ENCODE data around the gene CALM1. TPM values are rescaled to one million over a fixed set of nuclear protein-coding genes. Genes with fewer than 3 reads are reported as not detected.

CALM1 gene
- total and polyA plus RNA-seq, 4 donors = 146 to 517 (median 166) TPM

- 73% methylated on average over 6 of the region's 6 CpGs for WGBS
- Histone ChIP-seq H3K9ac (ENCODE audit: low read depth in 1 of 2, low read length in 2 of 2) (no peak overlapping the region), H3K4me3 (ENCODE audit: low read depth in 1 of 3, low read length in 3 of 3) (no peak overlapping the region), H3K4me1 (ENCODE audit: control insufficient read depth in 4 of 4, insufficient read depth in 4 of 4, low read length in 3 of 4) (no peaks in the 10 kb centered on the region), H3K27me3 (ENCODE audit: control insufficient read depth in 4 of 4, insufficient read depth in 4 of 4, low read length in 3 of 4) (no peaks in the 10 kb centered on the region), H3K36me3 (ENCODE audit: control insufficient read depth in 4 of 4, insufficient read depth in 3 of 4, low read depth in 1 of 4, low read length in 3 of 4) (peaks cover 0 to 4% (median 0%) of the 10 kb centered on the region in 4 donors), H3K9me3 (ENCODE audit: control insufficient read depth in 4 of 4, low read length in 3 of 4) (peaks cover 2 to 9% (median 4%) of the 10 kb centered on the region in 4 donors), H3K27ac (ENCODE audit: low read depth in 1 of 2, low read length in 2 of 2) (no peak overlapping the region)
- peak in 1 of 2 donors; percentile 30 for TF ChIP-seq RXRA (IDR thresholded peaks at IDR 0.05)
- TF ChIP-seq HNF4A (conservative IDR thresholded peaks at IDR 0.05) = peak in 1 of 2 donors; percentile 12
- TF ChIP-seq YY1 (IDR thresholded peaks at IDR 0.05) = no peak
- TF ChIP-seq REST (IDR thresholded peaks at IDR 0.05) = no peak
- TF ChIP-seq EGR1 (IDR thresholded peaks at IDR 0.05; ENCODE audit: low read depth in 2 of 2) = peak in 1 of 2 donors; percentile 25
- DNase-seq (ENCODE audit: low spot score) = no peak
Measured at GRCh38 chr14:90444077-90444696, 47.4 kb downstream of the CALM1 start.

- Histone ChIP-seq H3K27me3 (ENCODE audit: control insufficient read depth in 4 of 4, insufficient read depth in 4 of 4, low read length in 3 of 4) (no peaks in the 10 kb centered on the region), H3K4me1 (ENCODE audit: control insufficient read depth in 4 of 4, insufficient read depth in 4 of 4, low read length in 3 of 4) (no peaks in the 10 kb centered on the region), H3K27ac (ENCODE audit: low read depth in 1 of 2, low read length in 2 of 2) (no peak overlapping the region), H3K4me3 (ENCODE audit: low read depth in 1 of 3, low read length in 3 of 3) (no peak overlapping the region), H3K9me3 (ENCODE audit: control insufficient read depth in 4 of 4, low read length in 3 of 4) (peaks cover 2 to 9% (median 4%) of the 10 kb centered on the region in 4 donors), H3K9ac (ENCODE audit: low read depth in 1 of 2, low read length in 2 of 2) (no peak overlapping the region), H3K36me3 (ENCODE audit: control insufficient read depth in 4 of 4, insufficient read depth in 3 of 4, low read depth in 1 of 4, low read length in 3 of 4) (peaks cover 0 to 4% (median 0%) of the 10 kb centered on the region in 4 donors)
- TF ChIP-seq HNF4G (IDR thresholded peaks at IDR 0.05) (no peak), FOXA1 (IDR thresholded peaks at IDR 0.05) (no peak), NR2F2 (IDR thresholded peaks at IDR 0.05) (no peak), ATF3 (IDR thresholded peaks at IDR 0.05) (no peak), CTCF (IDR thresholded peaks at IDR 0.05; ENCODE audit: low read depth, low read length, missing input control) (no peak), EGR1 (IDR thresholded peaks at IDR 0.05; ENCODE audit: low read depth in 2 of 2) (no peak), MAX (IDR thresholded peaks at IDR 0.05) (no peak), ZBTB33 (IDR thresholded peaks at IDR 0.05) (no peak), FOXA2 (IDR thresholded peaks at IDR 0.05) (no peak), SP1 (IDR thresholded peaks at IDR 0.05) (no peak), GABPA (IDR thresholded peaks at IDR 0.05 in 1 of 2, conservative IDR thresholded peaks at IDR 0.05 in 1 of 2) (no peak), JUND (IDR thresholded peaks at IDR 0.05) (no peak), HNF4A (conservative IDR thresholded peaks at IDR 0.05) (no peak), RAD21 (IDR thresholded peaks at IDR 0.05) (no peak), RXRA (IDR thresholded peaks at IDR 0.05) (no peak), YY1 (IDR thresholded peaks at IDR 0.05) (no peak)
- DNase-seq (ENCODE audit: low spot score) = no peak
- WGBS = 93% methylated on average over 4 of the region's 4 CpGs
Measured at GRCh38 chr14:90445011-90445410, 48.2 kb downstream of the CALM1 start.
